Smooth muscle cell (in vitro differentiated cells): ENCODE measurements around the gene HHLA2. TPM values are rescaled to one million over a fixed set of nuclear protein-coding genes. Genes with fewer than 3 reads are reported as not detected.

Experiments
- DNase-seq: peaks from one replicate; lab custom pipeline; 2025; ENCODE audit not compliant: unreplicated experiment; lab: John Stamatoyannopoulos, UW
- H2AFZ ChIP-seq: fragments of 200-600 bp; sonication (generic); 2 replicates; pipeline ENCODE4 v1.6.0; 2016; ENCODE audit warnings: antibody characterized with exemption, low read depth, mild to moderate bottlenecking
- H3F3A ChIP-seq: fragments of 200-600 bp; sonication (generic); 2 replicates; pipeline ENCODE4 v1.6.0; 2017; ENCODE audit warnings: antibody characterized with exemption, low read depth
- H3K27ac ChIP-seq: fragments of 200-600 bp; sonication (generic); 2 replicates; pipeline ENCODE4 v1.5.1; 2016; ENCODE audit warnings: low read depth, mild to moderate bottlenecking
- H3K27me3 ChIP-seq: fragments of 200-600 bp; sonication (generic); 2 replicates; pipeline ENCODE4 v1.6.1; 2016; ENCODE audit warnings: low read depth, mild to moderate bottlenecking
- H3K36me3 ChIP-seq: fragments of 200-600 bp; sonication (generic); 2 replicates; pipeline ENCODE4 v1.5.1; 2016; ENCODE audit warnings: low read depth
- H3K4me1 ChIP-seq: fragments of 200-600 bp; sonication (generic); 2 replicates; pipeline ENCODE4 v1.5.1; 2016; ENCODE audit warnings: low read depth
- H3K4me2 ChIP-seq: fragments of 200-600 bp; sonication (generic); 2 replicates; pipeline ENCODE4 v1.6.0; 2016; ENCODE audit warnings: mild to moderate bottlenecking
- H3K4me3 ChIP-seq: fragments of 200-600 bp; sonication (generic); 2 replicates; pipeline ENCODE4 v1.5.1; 2016; ENCODE audit warnings: mild to moderate bottlenecking
- H3K79me2 ChIP-seq: fragments of 200-600 bp; sonication (generic); 2 replicates; pipeline ENCODE4 v1.6.0; 2016; ENCODE audit warnings: low read depth, mild to moderate bottlenecking
- H3K9ac ChIP-seq: fragments of 200-600 bp; sonication (generic); 2 replicates; pipeline ENCODE4 v1.6.0; 2016; ENCODE audit warnings: low read depth
- H3K9me3 ChIP-seq: fragments of 200-600 bp; sonication (generic); replicated peaks from 2 replicates; pipeline ENCODE4 v1.5.1; 2016; ENCODE audit warnings: low read depth
- H4K20me1 ChIP-seq: fragments of 200-600 bp; sonication (generic); 2 replicates; pipeline ENCODE4 v1.6.0; 2016; ENCODE audit warnings: low read depth
- CTCF ChIP-seq: fragments of 200-600 bp; sonication (generic); IDR thresholded peaks from 2 replicates; pipeline ENCODE4 v1.5.1; 2017; ENCODE audit warnings: borderline replicate concordance, mild to moderate bottlenecking, antibody characterized with exemption; ENCODE audit not compliant: insufficient read depth, poor library complexity, severe bottlenecking
- WGBS: methylation state at CpG from one replicate; pipeline ENCODE4 v1.1.7; 2016; ENCODE audit warnings: low lambda C conversion rate; 5-methylcytosine and 5-hydroxymethylcytosine counted together
- polyA plus RNA-seq: library from polyadenylated mRNA; unstranded; fragments of >200 nt; fragmentation: Nextera tagmentation; extraction: Ambion mirVana; gene quantifications from 2 replicates; pipeline ENCODE4 v1.2.1, GENCODE V29; 2016
- total RNA-seq: library from RNA; depleted of rRNA; stranded (reverse); fragments of >200 nt; gene quantifications from 2 replicates; pipeline ENCODE4 v1.2.3, GENCODE V29; 2014

The HHLA2 gene
- total and polyA plus RNA-seq, 2 experiments from 2014 or later = not detected

- no peak for TF ChIP-seq CTCF
- WGBS = 88% methylated on average over 3 of the region's 3 CpGs
- no peaks in the 10 kb centered on the region for H4K20me1 ChIP-seq
Observed at GRCh38 chr3:108331792-108332191, 35.4 kb downstream of the HHLA2 start.

GRCh38 chr3:108333961-108334360 lies 37.6 kb downstream of the HHLA2 start:
- no peak for TF ChIP-seq CTCF
- Histone ChIP-seq H3K4me1 (no peaks in the 10 kb centered on the region), H4K20me1 (no peaks in the 10 kb centered on the region), H2AFZ (peak overlapping the region; percentile 47), H3K79me2 (no peaks in the 10 kb centered on the region), H3K27me3 (no peaks in the 10 kb centered on the region), H3F3A (no peaks in the 10 kb centered on the region), H3K9me3 (no peaks in the 10 kb centered on the region), H3K4me3 (no peak overlapping the region), H3K27ac (no peak overlapping the region), H3K4me2 (no peak overlapping the region), H3K36me3 (no peaks in the 10 kb centered on the region), H3K9ac (no peak overlapping the region)
- DNase-seq = no peak
- WGBS = 96% methylated on average over 1 of the region's 1 CpG

More at GRCh38 chr3:108331792-108332191, 35.4 kb downstream of the HHLA2 start:
- Histone ChIP-seq H3K27ac (no peak overlapping the region), H3K27me3 (no peaks in the 10 kb centered on the region), H3K4me2 (no peak overlapping the region), H3K9ac (no peak overlapping the region), H3K4me3 (no peak overlapping the region), H3K36me3 (no peaks in the 10 kb centered on the region), H3K79me2 (no peaks in the 10 kb centered on the region), H3F3A (no peaks in the 10 kb centered on the region), H3K9me3 (no peaks in the 10 kb centered on the region), H3K4me1 (no peaks in the 10 kb centered on the region), H2AFZ (no peak overlapping the region)
- no peak for DNase-seq

- Histone ChIP-seq H3K4me2 (no peak overlapping the region), H3K79me2 (no peaks in the 10 kb centered on the region), H4K20me1 (no peaks in the 10 kb centered on the region), H3K9me3 (no peaks in the 10 kb centered on the region), H3K27ac (no peak overlapping the region), H3K9ac (no peak overlapping the region), H3K27me3 (no peaks in the 10 kb centered on the region), H3K4me1 (no peaks in the 10 kb centered on the region), H3K36me3 (no peaks in the 10 kb centered on the region), H3K4me3 (no peak overlapping the region), H3F3A (no peaks in the 10 kb centered on the region), H2AFZ (no peak overlapping the region)
- 91% methylated on average over 1 of the region's 1 CpG for WGBS
- TF ChIP-seq CTCF = no peak
- no peak for DNase-seq
Observed at GRCh38 chr3:108334701-108335100, 38.4 kb downstream of the HHLA2 start.

GRCh38 chr3:108338901-108339545 lies 42.7 kb downstream of the HHLA2 start:
- no peaks in the 10 kb centered on the region for H3K4me1 ChIP-seq
- TF ChIP-seq CTCF = no peak
- H3K27me3 ChIP-seq = no peaks in the 10 kb centered on the region
- H3K9ac ChIP-seq = no peak overlapping the region
- H4K20me1 ChIP-seq = no peaks in the 10 kb centered on the region
- H3F3A ChIP-seq = no peaks in the 10 kb centered on the region
- H3K79me2 ChIP-seq = no peaks in the 10 kb centered on the region
- no peak overlapping the region for H3K27ac ChIP-seq
- no peak overlapping the region for H2AFZ ChIP-seq
- H3K4me2 ChIP-seq = no peak overlapping the region
- H3K36me3 ChIP-seq = no peaks in the 10 kb centered on the region
- no peak for DNase-seq
- H3K4me3 ChIP-seq = no peak overlapping the region
- H3K9me3 ChIP-seq = no peaks in the 10 kb centered on the region
